HG02678 (cell line): ENCODE results near the gene SDE2.
"Not testable (repeated sequence)": the region's sequence is repeated elsewhere in the genome, so short reads cannot be mapped to it uniquely, and the experiment has no call there.

Source experiments
- ATAC-seq: cut with Tn5 transposase; IDR thresholded peaks from one replicate; pipeline ENCODE4 v1.9.1; 2021; ENCODE audit warnings: mild to moderate bottlenecking, moderate library complexity; ENCODE audit not compliant: unreplicated experiment

SDE2 gene

DNA sequence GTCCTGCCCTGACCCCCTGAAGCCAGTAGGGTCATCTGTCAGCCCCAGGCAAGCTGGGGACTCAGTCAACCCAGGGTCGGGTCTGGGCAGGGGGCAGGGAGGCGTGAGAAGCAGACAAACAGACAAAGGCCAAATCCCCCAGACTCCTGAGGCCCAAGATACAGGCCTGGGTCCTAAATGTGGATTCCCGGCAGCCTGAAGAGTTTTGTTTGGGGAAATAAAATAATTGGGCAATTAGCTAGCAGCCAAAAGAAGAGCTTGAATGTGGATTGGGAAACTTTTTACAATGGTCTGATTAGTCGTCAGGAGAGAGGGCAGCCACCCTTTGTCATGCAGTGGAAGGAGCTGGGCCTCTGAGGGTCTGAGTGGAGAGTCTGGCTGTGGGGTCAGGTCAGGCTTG is 53.6 kb downstream of the SDE2 start:
- no peak for ATAC-seq

DNA sequence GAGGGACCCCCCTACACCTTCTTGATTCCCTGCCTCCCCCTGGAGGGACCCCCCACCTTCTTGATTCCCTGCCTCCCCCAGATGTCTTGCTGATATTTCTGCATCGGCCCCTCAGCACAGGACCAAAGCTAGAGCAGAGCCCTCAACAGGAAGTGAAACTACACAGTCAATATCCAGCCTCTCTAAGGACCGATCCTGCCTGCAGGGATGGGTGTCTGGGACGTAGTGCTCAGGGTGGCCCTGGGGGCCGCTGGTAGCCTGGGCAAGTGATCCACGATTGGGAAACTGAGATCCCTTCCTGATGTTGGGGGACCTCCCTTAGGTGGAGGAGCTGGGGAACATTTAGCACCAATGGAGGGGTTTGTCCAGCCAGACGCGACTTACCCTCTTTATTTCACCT is 54.2 kb downstream of the SDE2 start:
- ATAC-seq = peak; percentile 62

DNA sequence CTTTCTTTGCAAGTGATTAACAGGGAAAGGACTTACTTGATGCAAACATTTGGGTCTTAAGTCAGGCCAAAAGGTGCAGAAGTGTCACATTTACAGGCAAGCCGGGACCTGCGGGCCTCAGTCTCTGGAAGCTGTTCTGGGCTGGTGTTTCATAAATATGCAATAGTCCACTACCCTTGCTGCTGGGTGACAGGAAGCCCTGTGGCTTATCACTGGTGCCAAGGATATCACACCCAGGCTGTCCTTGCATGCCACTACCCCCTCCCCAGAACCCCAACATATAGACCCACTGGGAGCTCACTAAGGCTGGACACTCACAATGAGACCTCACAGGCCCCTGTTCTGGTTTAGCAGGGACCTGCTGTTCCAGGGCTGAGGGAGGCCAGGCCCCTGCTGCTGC is 54.8 kb downstream of the SDE2 start:
- ATAC-seq = no peak

DNA sequence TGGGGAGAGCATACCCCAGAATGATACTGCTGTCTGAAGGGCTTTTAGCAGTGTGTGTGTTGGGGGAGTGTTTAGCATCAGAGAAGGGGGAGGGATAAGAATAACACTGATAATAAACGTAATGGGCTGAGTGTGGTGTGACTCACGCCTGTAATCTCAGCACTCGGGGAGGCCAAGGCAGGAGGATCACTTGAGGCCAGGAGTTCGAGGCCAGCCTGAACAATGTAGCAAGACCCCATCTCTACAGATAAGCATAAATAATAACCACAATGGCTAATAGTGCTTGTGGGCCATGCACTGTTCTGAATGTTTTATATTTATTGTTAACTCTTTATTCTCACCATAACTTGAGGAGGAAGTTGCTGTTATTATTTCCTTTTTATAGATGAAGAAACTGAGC is 55.6 kb downstream of the SDE2 start:
- no peak for ATAC-seq

DNA sequence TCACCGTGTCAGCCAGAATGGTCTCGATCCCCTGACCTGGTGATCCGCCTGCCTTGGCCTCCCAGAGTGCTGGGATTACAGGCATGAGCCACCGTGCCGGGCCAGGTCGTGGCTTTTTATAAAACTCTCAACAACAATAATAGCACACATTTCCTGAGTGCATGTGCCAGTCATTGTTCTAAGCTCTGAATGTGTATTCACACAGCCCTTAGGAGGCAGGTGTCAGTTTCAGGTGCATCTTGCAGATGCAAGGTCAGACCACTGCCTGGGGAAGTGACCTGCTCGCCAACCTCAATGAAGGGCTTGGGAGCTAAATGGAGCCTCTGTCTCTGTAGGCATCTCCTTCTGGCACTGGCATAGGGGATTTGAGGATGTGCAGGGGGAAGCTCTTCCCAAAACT is 56.6 kb downstream of the SDE2 start:
- ATAC-seq = peak; percentile 89

DNA sequence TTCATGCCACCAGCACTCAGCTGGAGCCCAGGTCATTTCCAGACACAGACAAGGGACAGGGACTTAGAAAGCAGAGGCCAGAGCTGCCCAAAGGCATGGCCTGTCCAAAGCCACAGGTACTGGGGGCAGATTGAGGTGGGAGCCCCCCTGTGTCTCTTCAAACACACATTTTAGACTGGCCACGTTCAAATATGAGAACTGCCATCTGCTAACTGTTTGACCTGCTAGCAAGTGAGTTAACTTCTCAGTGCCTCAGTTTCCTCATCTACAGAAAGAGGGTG is 57.3 kb downstream of the SDE2 start:
- no peak for ATAC-seq

DNA sequence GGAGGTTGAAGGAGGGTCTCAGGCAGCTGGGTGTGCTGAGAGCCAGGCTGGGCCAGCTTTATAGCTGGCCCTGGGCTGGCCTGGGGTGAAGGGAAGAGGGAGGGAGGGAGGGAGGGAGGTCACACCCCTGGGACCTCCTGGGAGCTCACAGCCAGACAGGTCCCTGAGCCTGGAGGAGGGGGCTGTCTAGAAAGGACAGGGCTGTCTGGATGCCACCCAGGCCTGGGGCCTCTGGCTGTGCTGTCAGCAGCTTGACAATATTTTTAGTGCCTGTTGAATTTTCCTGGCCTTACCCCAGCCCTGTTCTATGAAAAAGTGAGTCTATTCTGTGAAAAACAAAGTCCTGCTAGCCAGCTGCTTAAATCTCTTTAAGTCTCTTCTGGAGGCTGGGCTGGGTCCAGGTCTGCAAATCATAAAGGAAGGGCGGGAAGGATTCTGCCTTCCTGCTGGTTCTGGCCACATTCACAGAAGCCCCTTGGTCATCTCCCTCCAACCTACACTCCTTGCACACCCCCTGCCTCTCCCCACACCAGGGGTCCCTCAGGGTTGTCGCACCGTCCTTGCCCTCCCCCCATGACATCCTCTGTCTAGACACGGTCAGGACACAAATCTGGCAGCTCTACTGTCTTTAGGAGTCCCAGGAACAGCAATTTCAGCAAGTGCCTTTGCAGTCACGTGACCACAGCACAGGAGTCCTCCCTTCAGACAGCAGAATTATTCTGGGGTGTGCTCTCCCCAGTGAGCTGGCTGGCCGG is 57.8 kb downstream of the SDE2 start, which contains the start of gene LEFTY2:
TSS of gene LEFTY2 (minus strand) at position 34 of the 755 bp plus-strand sequence. CDS start 80 bp downstream, outside the sequence.
- ATAC-seq = no peak

DNA sequence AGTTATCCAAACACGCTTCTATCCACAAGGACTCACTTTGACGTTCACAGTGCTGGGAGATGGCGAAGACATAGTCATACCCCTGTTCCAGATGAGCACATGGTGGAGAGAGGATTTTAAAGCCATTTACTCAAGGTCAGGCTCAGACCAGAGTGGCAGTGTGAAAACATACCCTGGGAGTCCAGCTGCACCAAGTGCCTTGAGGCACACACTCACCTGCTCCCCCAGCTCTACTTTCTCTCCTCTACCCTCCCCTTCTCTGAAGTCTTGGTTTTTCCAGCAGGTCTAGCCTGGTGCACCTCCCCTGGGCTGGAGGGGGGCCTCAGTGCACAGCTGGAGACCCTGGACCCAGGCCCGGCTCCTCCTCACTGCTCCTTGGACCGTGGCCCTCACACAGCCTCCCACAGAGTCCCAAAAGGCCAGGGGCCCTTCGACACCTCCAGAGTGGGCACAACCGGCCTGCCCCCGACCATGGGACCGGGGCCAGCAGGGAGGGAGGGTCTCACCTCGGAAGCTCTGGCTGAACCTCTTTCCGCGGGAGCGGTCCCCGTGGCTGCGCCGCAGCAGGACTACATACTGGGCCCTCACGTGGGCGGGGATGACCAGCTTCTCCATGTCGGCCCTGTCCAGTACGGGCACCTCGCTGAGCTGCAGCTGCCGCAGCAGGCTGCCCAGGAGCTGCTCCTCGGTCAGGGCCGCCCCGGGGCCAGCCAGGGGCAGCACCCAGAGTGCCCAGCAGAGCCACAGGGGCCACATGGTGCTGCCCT is 58.6 kb downstream of the SDE2 start:
- no peak for ATAC-seq

DNA sequence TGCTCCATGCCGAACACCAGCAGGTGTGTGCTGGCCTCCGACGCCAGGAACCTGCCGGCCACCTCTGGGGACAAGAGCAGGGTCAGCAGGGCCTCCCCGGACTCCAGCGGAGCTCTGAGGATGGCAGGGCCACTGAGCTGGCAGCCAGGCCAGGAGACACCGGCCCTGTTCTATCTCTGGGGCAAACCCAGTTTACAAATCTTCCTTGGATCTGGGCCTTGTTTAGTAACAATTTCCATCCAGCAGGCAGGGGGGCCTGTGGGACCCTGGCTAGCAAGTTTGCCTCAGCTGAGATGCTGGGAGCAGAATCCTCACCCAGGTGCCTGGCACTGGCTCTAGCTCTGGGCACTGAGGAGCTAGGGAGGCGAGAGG is 59.2 kb downstream of the SDE2 start:
- not testable (repeated sequence) for ATAC-seq

DNA sequence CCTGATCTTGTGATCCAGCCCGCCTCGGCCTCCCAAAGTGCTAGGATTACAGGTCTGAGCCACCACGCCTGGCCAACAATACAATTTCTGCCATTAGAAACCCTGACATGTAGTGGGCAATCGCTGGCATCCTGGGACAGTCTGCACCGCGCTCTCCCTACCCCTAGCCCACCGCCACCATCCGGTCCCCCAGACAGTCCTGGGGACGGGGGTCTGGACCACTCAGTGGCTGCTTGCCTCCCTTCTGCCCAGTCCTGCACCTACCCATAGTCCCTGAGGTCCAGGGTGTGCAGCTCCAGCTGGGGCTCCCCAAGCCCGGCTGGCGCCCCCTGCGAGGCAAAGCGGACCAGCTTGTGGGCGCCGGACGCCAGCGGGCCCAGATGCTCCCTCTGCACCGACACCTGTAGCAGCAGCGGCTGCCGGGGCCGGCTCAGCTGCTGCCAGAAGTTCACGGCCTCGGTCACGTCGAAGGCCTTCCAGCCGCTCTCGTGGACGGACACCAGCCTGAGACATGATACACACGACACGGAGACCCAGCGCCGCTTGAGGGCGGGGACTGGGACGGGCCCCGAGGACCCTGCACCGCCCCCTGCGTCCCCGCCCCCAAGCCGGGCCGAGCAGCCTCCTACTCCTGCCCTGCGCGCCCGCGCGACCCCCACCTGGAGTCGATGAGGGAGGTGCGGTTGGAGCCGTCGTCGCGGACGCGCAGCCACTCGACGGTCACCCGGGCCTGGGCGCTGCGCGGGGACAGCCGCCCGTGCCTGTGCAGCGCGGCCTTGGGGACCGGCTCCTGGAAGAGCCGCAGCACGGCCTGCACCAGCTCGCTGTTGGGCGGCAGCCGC is 59.8 kb downstream of the SDE2 start:
- ATAC-seq = not testable (repeated sequence)

DNA sequence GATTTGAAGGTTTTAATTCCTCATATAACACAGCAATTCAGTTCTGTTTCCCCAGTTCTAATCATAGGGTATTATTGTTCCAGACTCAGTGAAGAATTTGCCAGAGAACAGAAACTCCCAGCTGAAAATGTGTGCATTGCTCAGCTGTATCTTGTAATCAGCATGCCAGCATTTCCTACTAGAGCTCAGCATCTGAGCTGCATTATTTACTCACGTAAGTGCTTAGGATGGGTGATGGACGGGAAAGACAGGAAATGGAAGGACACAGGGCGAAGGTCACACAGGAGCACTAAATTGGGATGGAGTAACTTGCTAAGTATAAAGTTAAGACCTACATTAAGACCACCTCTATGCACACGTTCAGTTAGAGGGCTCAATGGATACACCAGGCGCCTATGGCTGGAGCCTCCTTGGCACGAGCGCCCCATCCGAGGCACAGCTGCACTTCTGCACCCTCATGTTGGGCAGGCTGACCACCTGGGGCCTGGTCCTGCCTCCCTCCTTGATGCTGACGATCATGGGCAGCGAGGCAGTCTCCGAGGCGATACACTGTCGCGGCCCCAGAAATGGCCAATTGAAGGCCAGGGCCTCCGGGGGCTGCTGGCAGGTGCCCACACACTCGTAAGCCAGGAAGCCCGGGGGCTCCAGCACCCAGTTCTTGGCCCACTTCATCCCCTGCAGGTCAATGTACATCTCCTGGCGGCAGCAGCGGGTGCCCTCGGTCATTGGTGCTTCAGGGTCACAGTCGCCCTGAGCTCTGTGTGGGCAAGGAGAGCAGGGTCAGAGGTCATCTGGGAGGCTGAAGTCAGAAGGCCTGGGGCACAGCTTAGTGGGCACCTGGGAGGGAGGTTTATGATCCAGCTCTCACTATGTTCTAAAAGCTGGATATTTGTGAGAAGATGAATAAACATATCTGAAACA is 61.8 kb downstream of the SDE2 start:
- no peak for ATAC-seq

DNA sequence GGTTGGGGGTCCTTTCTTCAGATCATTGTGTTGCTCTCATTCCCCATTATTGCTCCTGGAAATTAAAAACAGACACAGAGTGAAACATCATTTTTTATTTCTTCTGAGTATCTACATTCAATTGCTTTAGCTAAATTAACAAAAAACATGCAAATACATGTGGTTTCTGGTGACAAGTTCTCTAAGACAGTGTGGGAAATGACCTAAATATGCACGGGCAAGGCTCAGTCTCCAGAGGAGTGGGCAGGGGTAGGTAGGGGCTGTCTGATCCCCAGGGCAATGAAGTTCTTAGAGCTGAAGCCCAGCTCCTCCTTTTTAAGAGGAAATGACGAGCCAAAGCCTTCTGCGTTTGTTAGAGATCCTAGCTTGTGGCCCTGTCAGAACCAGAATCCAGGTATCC is 62.6 kb downstream of the SDE2 start:
- ATAC-seq = no peak

DNA sequence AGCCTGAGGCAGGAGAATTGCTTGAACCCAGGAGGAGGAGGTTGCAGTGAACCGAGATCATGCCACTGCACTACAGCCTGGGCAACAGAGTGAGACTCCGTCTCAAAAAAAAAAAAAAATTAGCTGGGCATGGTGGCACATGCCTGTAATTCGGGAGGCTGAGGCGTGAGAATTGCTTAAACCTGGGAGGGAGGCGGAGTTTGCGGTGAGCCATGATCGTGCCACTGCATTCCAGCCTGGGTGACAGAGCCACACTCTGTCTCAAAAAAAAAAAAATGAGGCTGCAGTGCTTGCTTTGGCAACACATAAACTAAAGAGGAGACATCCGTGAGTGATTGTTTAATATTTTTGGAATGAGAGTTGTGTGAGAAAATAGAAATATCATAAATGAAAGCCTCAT is 63.1 kb downstream of the SDE2 start:
- ATAC-seq = not testable (repeated sequence)

DNA sequence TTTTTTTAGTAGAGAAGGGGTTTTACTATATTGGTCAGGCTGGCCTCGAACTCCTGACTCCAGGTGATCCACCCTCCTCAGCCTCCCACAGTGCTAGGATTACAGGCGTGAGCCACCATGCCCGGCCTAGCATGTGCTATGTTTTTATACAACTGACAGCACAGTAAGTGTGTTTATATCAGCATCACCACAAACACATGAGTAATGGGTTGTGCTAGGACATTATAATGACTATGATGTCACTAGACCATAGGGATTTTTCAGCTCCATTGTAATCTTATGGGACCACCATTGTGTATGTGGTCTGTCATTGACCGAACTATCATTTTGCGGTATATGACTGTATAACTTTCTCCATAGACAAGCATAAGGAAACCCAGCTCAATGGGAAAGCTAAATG is 64.4 kb downstream of the SDE2 start:
- ATAC-seq = no peak

DNA sequence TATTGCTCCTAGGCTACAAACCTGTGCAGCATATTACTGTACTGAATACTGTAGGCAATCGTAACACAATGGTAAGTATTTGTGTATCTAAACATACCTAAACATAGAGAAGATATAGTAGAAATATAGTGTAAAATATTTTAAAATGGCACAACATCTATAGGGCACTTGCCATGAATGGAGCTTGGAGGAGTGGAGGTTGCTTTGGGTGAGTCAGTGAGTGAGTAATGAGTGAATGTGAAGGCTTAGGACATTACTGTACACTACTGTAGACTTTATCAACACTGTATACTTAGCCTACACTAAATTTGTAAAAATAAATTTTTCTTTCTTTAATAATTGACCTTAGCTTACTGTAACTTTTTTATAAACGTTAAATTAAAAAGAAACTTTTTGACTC is 66.1 kb downstream of the SDE2 start:
- no peak for ATAC-seq
